ENCODE measurements around the gene PPME1. TPM values are rescaled to one million over a fixed set of nuclear protein-coding genes. Genes with fewer than 3 reads are reported as not detected.
A peak's percentile ranks its signal among the peaks of the same experiment; 100 is the strongest.

Gene PPME1
- total RNA-seq, 1 donor from 2014 or later: 33.3 TPM

- DNase-seq (ENCODE audit: extremely low read depth, low read depth, low spot score): no peak
Measured at GRCh38 chr11:74221816-74222215, 50.7 kb downstream of the PPME1 start.

- no peak for DNase-seq (ENCODE audit: extremely low read depth, low read depth, low spot score)
Measured at GRCh38 chr11:74225565-74225964, 54.5 kb downstream of the PPME1 start.

GRCh38 chr11:74226907-74227306 lies 55.8 kb downstream of the PPME1 start:
- DNase-seq (ENCODE audit: extremely low read depth, low read depth, low spot score): no peak

GRCh38 chr11:74232311-74232950 lies 61.3 kb downstream of the PPME1 start:
- DNase-seq (ENCODE audit: extremely low read depth, low read depth, low spot score): no peak

GRCh38 chr11:74233683-74234082 lies 62.6 kb downstream of the PPME1 start:
- no peak for DNase-seq (ENCODE audit: extremely low read depth, low read depth, low spot score)

GRCh38 chr11:74235121-74235520 lies 64.0 kb downstream of the PPME1 start:
- no peak for DNase-seq (ENCODE audit: extremely low read depth, low read depth, low spot score)

GRCh38 chr11:74237541-74237940 lies 66.5 kb downstream of the PPME1 start:
- no peak for DNase-seq (ENCODE audit: extremely low read depth, low read depth, low spot score)

GRCh38 chr11:74238243-74238642 lies 67.2 kb downstream of the PPME1 start:
- no peak for DNase-seq (ENCODE audit: extremely low read depth, low read depth, low spot score)

- DNase-seq (ENCODE audit: extremely low read depth, low read depth, low spot score): no peak
Measured at GRCh38 chr11:74248469-74248868, 77.4 kb downstream of the PPME1 start.

- DNase-seq (ENCODE audit: extremely low read depth, low read depth, low spot score): no peak
Measured at GRCh38 chr11:74249496-74249895, 78.4 kb downstream of the PPME1 start.

GRCh38 chr11:74253361-74253760 lies 82.3 kb downstream of the PPME1 start:
- no peak for DNase-seq (ENCODE audit: extremely low read depth, low read depth, low spot score)

- DNase-seq (ENCODE audit: extremely low read depth, low read depth, low spot score): peak; percentile 37
Measured at GRCh38 chr11:74255741-74256375, 84.8 kb downstream of the PPME1 start.

- DNase-seq (ENCODE audit: extremely low read depth, low read depth, low spot score): no peak
Measured at GRCh38 chr11:74256378-74257133, 85.5 kb downstream of the PPME1 start.

- DNase-seq (ENCODE audit: extremely low read depth, low read depth, low spot score): no peak
Measured at GRCh38 chr11:74257959-74258553, 87.0 kb downstream of the PPME1 start.

- DNase-seq (ENCODE audit: extremely low read depth, low read depth, low spot score): no peak
Measured at GRCh38 chr11:74262725-74263124, 91.6 kb downstream of the PPME1 start.

GRCh38 chr11:74265256-74265655 lies 94.2 kb downstream of the PPME1 start:
- DNase-seq (ENCODE audit: extremely low read depth, low read depth, low spot score): no peak

GRCh38 chr11:74267014-74267413 lies 95.9 kb downstream of the PPME1 start:
- DNase-seq (ENCODE audit: extremely low read depth, low read depth, low spot score): no peak

- DNase-seq (ENCODE audit: extremely low read depth, low read depth, low spot score): no peak
Measured at GRCh38 chr11:74268456-74268855, 97.4 kb downstream of the PPME1 start.

- no peak for DNase-seq (ENCODE audit: extremely low read depth, low read depth, low spot score)
Measured at GRCh38 chr11:74269161-74269811, 98.2 kb downstream of the PPME1 start.

- no peak for DNase-seq (ENCODE audit: extremely low read depth, low read depth, low spot score)
Measured at GRCh38 chr11:74272276-74272675, 101.2 kb downstream of the PPME1 start.

- DNase-seq (ENCODE audit: extremely low read depth, low read depth, low spot score): no peak
Measured at GRCh38 chr11:74276581-74276980, 105.5 kb downstream of the PPME1 start.

Measured in glomerular endothelial cell (primary cell).